Nephron progenitor cell (in vitro differentiated cells): ENCODE measurements around the gene CACNB4.
"Not testable (repeated sequence)": the region's sequence is repeated elsewhere in the genome, so short reads cannot be mapped to it uniquely, and the experiment has no call there.

ENCODE experiments used
- DNase-seq: peaks from one replicate; pipeline ENCODE4 v3.0.0; 2021
- H3K27ac Mint-ChIP-seq: 2 replicates; pipeline ENCODE4 v1.8.0; 2021; ENCODE audit warnings: mild to moderate bottlenecking, moderate library complexity, mixed read lengths
- H3K27me3 Mint-ChIP-seq: 2 replicates; pipeline ENCODE4 v1.8.0; 2021; ENCODE audit warnings: mild to moderate bottlenecking, low read depth, mixed read lengths; ENCODE audit not compliant: poor library complexity
- H3K36me3 Mint-ChIP-seq: 2 replicates; pipeline ENCODE4 v1.8.0; 2021; ENCODE audit warnings: low read depth, mixed read lengths
- H3K4me1 Mint-ChIP-seq: 2 replicates; pipeline ENCODE4 v1.8.0; 2021; ENCODE audit warnings: mixed read lengths
- H3K4me3 Mint-ChIP-seq: 2 replicates; pipeline ENCODE4 v1.8.0; 2021; ENCODE audit warnings: mild to moderate bottlenecking, moderate library complexity, mixed read lengths
- H3K9me3 Mint-ChIP-seq: 2 replicates; pipeline ENCODE4 v1.8.0; 2021; ENCODE audit warnings: mild to moderate bottlenecking, moderate library complexity, mixed read lengths
- TF ChIP-seq, protein P1 (sequence below): fragments of 200-600 bp; sonication (generic); IDR thresholded peaks from 2 replicates; pipeline ENCODE4 v1.5.0; 2021; ENCODE audit warnings: antibody characterized with exemption

CACNB4 gene

DNA sequence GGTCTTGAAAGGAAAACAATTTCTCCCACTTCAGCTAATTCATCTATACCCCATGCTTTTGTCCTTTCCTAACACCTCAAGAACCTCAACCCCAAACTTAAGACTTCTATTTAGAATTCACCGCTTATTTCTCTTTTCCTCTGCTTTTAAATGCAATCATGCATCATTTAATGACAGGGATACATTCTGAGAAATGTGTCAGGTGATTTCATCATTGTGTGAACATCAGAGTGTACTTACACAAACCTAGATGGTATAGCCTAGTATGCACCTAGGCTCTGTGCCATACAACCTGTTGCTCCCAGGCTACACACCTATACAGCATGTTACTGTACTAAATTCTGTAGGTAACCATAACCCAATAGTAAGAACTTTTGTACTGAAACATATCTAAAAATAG lies 293.5 kb downstream of the CACNB4 start:
- Mint-ChIP-seq H3K9me3 (no peaks in the 10 kb centered on the region), H3K4me1 (no peaks in the 10 kb centered on the region)

DNA sequence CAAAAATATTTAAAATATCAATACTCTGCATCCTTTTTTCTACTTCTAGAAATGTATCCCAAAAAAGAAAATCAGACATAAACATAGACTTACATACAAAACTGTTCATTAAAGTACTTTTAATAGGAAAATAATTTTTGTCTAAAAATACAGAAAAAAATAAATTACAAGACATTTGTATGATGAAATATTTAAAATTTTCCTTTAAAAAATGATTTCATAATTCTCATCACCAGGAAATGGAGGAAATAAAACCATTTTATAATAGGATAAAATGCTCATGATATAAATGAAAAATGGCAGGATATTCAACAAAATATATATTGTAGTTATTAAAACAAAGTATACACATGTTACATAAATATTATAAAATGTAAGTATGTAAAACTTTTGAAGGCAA lies 295.0 kb downstream of the CACNB4 start:
- TF ChIP-seq, protein P1, sequence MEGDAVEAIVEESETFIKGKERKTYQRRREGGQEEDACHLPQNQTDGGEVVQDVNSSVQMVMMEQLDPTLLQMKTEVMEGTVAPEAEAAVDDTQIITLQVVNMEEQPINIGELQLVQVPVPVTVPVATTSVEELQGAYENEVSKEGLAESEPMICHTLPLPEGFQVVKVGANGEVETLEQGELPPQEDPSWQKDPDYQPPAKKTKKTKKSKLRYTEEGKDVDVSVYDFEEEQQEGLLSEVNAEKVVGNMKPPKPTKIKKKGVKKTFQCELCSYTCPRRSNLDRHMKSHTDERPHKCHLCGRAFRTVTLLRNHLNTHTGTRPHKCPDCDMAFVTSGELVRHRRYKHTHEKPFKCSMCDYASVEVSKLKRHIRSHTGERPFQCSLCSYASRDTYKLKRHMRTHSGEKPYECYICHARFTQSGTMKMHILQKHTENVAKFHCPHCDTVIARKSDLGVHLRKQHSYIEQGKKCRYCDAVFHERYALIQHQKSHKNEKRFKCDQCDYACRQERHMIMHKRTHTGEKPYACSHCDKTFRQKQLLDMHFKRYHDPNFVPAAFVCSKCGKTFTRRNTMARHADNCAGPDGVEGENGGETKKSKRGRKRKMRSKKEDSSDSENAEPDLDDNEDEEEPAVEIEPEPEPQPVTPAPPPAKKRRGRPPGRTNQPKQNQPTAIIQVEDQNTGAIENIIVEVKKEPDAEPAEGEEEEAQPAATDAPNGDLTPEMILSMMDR, result no peak
- H3K4me1 Mint-ChIP-seq, result no peaks in the 10 kb centered on the region
- peaks cover 24% of the 10 kb centered on the region for H3K36me3 Mint-ChIP-seq
- DNase-seq, result no peak
- no peaks in the 10 kb centered on the region for H3K27me3 Mint-ChIP-seq
- no peaks in the 10 kb centered on the region for H3K9me3 Mint-ChIP-seq
- no peak overlapping the region for H3K4me3 Mint-ChIP-seq
- no peak overlapping the region for H3K27ac Mint-ChIP-seq

More for the DNA sequence above, 293.5 kb downstream of the CACNB4 start:
- TF ChIP-seq, protein P1, result no peak
- peaks cover 2% of the 10 kb centered on the region for H3K27me3 Mint-ChIP-seq
- no peak overlapping the region for H3K27ac Mint-ChIP-seq
- peaks cover 27% of the 10 kb centered on the region for H3K36me3 Mint-ChIP-seq
- H3K4me3 Mint-ChIP-seq, result no peak overlapping the region
- no peak for DNase-seq

DNA sequence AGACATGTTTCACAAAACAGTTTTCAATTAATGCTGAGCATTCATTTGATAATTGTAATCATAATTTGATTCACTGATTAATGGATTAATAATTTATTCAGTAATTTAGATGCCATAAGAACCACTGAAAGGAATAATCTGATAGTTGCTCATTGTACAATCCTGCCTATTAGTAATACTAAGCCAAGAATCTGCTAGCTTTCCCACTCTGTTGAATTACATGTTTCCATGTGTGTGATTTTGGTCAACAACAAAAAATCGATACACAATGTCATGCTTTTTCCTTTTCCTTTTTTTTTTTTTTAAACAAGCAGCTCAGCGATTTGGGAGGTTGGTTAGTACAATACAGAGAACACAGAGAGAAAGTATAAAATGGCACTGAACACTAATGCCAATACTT lies 296.5 kb downstream of the CACNB4 start:
- Mint-ChIP-seq H3K27ac (no peak overlapping the region), H3K36me3 (peaks cover 24% of the 10 kb centered on the region), H3K4me3 (no peak overlapping the region), H3K4me1 (no peaks in the 10 kb centered on the region), H3K27me3 (no peaks in the 10 kb centered on the region), H3K9me3 (no peaks in the 10 kb centered on the region)
- TF ChIP-seq, protein P1, result no peak
- no peak for DNase-seq

DNA sequence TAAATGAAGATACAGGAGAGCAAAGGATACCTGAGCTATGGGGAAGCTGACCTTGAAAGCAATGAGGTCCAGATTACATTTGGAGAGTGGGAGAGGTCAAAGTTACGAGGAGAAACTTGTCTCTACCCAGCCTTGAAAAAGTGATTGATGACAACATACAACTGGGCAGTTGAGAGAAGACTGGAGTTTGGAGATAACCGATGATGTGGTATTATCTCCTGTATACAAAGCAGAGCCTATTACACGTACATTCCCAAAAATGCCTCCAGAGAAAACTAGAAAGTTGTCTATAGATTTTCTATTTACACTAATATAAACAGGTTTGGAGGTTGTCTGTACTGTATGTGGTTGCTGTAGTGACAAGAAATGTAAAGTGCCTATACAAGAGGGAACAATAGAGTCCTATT lies 299.0 kb downstream of the CACNB4 start:
- peaks cover 37% of the 10 kb centered on the region for H3K36me3 Mint-ChIP-seq
- peak overlapping the region; percentile 6 for H3K27ac Mint-ChIP-seq
- TF ChIP-seq, protein P1, result no peak
- DNase-seq, result no peak
- no peaks in the 10 kb centered on the region for H3K9me3 Mint-ChIP-seq
- H3K4me3 Mint-ChIP-seq, result no peak overlapping the region
- no peaks in the 10 kb centered on the region for H3K27me3 Mint-ChIP-seq
- no peaks in the 10 kb centered on the region for H3K4me1 Mint-ChIP-seq

DNA sequence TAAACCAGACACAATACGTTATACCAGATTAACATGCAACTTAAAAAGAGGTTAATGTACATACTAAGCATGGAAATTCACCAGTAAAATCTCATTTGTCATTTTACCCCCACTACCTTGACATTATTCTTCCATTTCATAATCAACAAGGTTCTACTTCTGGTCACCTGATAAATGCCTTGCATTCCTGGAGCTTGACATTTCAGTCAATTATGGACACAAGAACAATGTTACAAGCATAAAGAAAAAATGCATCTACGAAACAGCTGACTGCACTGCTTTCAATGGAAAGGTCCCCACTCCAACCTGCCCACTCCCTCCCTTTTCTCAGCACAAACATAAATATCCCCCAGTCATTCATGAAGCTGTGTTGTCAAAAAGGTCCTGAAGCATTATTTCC lies 302.1 kb downstream of the CACNB4 start:
- TF ChIP-seq, protein P1, result no peak
- Mint-ChIP-seq H3K9me3 (no peaks in the 10 kb centered on the region), H3K4me3 (no peak overlapping the region), H3K27ac (peak overlapping the region; percentile 19), H3K36me3 (peaks cover 31% of the 10 kb centered on the region), H3K27me3 (no peaks in the 10 kb centered on the region), H3K4me1 (no peaks in the 10 kb centered on the region)
- no peak for DNase-seq

DNA sequence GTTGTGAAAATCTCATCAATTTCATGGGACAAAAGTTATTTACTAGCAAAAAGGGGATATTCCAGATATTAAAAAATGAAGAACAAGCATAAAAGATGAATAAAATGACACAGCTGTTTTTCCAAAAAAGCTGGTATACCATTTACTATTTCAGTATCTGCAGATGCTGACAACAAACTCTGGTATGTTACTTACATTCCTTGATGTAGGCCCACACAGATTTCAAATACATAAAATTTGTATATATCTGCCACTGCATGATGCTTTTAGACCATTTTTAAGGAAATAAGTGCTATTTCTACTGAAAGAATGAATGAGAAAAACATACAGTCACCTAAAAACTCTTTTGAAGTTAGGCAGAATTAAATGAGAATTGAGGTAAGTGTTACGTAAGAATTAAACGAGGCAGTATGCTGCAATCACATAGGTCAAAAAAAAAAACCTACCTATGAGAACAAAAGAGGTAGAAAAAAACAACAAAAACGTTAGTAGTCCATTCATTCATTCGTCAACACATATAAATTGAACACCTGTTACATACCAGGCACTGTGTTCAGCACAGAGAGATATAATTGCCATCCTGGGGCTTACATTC lies 303.1 kb downstream of the CACNB4 start:
- no peaks in the 10 kb centered on the region for H3K4me1 Mint-ChIP-seq
- no peak overlapping the region for H3K27ac Mint-ChIP-seq
- TF ChIP-seq, protein P1, result no peak
- no peaks in the 10 kb centered on the region for H3K9me3 Mint-ChIP-seq
- DNase-seq, result no peak
- H3K36me3 Mint-ChIP-seq, result peaks cover 37% of the 10 kb centered on the region
- no peak overlapping the region for H3K4me3 Mint-ChIP-seq
- no peaks in the 10 kb centered on the region for H3K27me3 Mint-ChIP-seq

DNA sequence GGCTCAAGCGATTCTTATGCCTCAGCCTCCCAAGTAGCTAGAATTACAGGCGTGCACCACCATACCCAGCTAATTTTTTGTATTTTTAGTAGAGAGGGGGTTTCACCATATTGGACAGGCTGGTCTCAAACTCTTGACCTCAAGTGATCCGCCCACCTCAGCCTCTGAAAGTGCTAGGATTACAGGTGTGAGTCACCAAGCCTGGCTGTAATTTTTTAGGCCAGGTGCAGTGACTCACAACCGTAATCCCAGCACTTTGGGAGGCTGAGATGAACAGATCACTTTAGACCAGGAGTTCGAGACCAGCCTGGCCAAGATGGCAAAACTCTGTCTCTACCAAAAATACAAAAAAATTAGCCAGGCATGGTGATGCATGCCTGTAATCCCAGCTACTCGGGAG lies 304.4 kb downstream of the CACNB4 start:
- H3K27me3 Mint-ChIP-seq, H3K4me1 Mint-ChIP-seq, DNase-seq, H3K9me3 Mint-ChIP-seq, H3K4me3 Mint-ChIP-seq, H3K27ac Mint-ChIP-seq: not testable (repeated sequence)
- peaks cover 48% of the 10 kb centered on the region for H3K36me3 Mint-ChIP-seq
